DMS53 treated with DMSO at 0.1 percent for 48 hours (cell line): Measurements from ENCODE around the gene PRDX1.
A peak's percentile ranks its signal among the peaks of the same experiment; 100 is the strongest.
"Not testable (repeated sequence)": the region's sequence is repeated elsewhere in the genome, so short reads cannot be mapped to it uniquely, and the experiment has no call there.

ENCODE experiments used
- DNase-seq: peaks from one replicate; lab custom pipeline; 2025; ENCODE audit not compliant: unreplicated experiment; lab: John Stamatoyannopoulos, UW

PRDX1 gene

GRCh38 chr1:45536886-45537285 lies 15.2 kb upstream of the PRDX1 start:
- DNase-seq: no peak

- no peak for DNase-seq
These were observed 14.5 kb upstream of the PRDX1 start for GRCh38 chr1:45535988-45536766.

DNA sequence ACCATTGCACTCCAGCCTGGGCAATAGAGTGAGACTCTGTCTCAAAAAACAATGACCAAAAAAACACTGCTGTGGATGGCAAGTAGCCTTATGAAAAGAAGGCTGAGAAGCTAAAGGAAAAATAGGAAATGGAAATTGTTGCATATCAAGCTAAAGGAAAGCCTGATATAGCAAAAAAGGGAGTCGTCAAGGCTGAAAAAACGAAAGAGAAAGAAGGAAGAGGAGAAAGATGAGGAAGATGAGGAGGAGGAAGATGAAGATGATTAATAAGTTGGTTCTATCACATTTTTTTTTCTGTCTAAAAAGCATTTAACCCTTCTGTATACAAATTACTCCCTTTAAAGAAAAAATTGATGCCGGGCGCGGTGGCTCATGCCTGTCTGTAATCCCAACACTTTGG lies 10.2 kb upstream of the PRDX1 start:
- no peak for DNase-seq

GRCh38 chr1:45530632-45531135 lies 9.0 kb upstream of the PRDX1 start:
- no peak for DNase-seq

DNA sequence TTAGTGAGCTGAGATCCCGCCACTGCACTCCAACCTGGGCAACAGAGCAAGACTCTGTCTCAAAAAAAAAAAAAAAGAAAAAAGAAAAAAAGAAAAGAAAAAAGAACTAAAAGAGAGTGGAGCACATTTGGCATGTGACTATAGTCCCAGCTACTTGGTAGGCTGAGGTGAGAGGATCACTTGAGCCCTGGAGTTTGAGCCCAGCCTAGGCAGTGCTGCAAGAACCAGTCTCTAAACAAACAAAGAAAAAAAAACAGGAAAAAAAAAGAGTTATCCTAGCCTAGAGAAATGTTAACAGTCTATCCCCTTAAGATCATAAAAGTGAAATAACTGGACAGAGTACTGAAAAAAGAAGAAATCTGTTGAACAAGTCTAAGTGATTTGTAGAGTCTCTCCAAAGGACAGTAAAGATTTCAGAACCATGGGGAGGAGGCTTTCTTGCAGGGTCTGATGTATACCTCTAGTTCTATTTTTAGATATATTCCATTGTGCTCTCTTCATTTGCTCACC lies 4.5 kb upstream of the PRDX1 start:
- peak; percentile 66 for DNase-seq

- not testable (repeated sequence) for DNase-seq
These were observed 2.3 kb upstream of the PRDX1 start for GRCh38 chr1:45523975-45524374.

- DNase-seq: not testable (repeated sequence)
These were observed 1.8 kb upstream of the PRDX1 start for GRCh38 chr1:45523516-45523915.

- DNase-seq: no peak
These were observed 830 bp upstream of the PRDX1 start for GRCh38 chr1:45522324-45523104.

DNA sequence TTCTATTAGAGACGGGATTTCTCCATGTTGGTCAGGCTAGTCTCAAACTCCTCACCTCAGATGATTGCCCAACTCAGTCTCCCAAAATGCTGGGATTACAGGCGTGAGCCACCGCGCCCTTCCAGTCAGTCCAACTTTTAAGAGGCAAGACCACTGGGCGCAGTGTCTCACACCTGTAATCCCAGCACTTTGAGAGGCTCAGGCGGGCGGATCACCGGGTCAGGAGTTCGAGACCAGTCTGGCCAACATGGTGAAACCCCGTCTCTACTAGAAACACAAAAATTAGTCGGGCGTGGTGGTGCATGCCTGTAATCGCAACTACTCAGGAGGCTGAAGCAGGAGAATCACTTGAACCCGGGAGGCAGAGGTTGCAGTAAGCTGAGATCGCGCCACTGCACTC lies 1.9 kb downstream of the PRDX1 start:
- DNase-seq: not testable (repeated sequence)

DNA sequence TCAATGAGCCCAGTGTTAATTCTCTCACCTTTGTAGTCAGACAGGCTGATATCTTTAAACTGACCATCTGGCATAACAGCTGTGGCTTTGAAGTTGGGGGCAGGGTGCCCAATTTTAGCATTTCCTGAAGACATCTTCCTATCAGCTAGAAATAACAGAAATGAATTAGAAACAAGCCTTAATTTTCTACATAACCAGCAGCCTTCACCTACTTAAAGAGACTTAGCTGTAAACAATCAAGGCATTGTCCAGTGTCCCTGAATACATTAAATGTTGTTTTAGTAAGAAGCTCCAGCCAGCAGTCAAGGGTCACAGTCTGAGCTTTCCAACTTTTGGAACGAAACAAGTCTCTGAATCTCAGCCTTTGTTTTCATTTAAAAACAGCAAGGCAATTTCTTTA lies 2.8 kb downstream of the PRDX1 start:
- DNase-seq: no peak

DNA sequence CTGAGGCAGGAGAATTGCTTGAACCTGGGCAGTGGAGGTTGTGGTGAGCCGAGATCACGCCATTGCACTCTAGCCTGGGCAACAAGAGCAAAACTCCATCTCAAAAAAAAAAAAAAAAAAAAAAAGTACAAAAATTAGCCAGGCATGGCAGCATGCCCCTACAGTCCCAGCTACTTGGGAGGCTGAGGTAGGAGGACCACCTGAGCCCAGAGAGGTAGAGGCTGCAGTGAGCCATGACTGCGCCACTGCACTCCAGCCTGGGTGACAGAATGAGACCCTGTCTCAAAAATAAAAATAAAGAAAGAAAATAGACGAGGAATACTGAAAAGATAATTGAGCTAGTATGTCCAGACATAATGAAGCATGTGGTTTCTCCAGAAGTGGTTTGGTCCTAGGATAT lies 3.3 kb downstream of the PRDX1 start:
- not testable (repeated sequence) for DNase-seq

DNA sequence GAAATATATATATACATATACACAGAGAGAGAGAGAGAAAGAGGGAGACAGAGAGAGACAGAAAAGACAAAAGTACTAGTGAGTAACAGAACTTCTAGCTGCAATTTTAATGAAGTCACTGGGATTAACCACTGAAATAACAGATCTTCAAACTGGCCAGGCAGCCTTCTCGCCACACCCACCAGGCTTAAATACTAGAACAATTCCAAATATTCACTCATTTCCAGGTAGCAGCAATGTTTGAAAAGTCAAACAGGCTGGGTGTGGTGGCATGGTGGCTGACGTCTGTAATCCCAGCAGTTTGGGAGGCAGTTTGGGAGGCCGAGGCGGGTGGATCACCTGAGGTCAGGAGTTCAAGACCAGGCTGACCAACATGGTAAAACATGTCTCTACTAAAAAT lies 5.2 kb downstream of the PRDX1 start:
- no peak for DNase-seq

- DNase-seq: no peak
These were observed 5.6 kb downstream of the PRDX1 start for GRCh38 chr1:45516036-45516435.

DNA sequence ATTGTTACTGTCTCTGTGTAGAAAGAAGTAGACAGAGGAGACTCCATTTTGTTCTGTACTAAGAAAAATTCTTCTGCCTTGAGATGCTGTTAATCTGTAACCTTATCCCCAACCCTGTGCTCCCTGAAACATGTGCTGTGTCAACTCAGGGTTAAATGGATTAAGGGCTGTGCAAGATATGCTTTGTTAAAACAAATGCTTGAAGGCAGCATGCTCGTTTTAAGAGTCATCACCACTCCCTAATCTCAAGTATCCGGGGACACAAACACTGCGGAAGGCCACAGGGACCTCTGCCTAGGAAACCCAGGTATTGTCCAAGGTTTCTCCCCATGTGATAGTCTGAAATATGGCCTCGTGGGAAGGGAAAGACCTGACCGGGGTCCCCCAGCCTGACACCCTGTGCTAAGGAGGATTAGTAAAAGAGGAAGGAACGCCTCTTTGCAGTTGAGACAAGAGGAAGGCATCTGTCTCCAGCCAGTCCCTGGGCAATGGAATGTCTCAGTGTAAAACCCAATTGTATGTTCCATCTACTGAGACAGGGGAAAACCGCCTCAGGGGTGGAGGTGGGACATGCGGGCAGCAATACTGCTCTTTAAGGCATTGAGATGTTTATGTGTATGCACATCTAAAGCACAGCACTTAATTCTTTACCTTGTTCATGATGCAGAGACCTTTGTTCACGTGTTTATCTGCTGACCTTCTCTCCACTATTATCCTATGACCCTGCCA lies 8.0 kb downstream of the PRDX1 start:
- not testable (repeated sequence) for DNase-seq

DNA sequence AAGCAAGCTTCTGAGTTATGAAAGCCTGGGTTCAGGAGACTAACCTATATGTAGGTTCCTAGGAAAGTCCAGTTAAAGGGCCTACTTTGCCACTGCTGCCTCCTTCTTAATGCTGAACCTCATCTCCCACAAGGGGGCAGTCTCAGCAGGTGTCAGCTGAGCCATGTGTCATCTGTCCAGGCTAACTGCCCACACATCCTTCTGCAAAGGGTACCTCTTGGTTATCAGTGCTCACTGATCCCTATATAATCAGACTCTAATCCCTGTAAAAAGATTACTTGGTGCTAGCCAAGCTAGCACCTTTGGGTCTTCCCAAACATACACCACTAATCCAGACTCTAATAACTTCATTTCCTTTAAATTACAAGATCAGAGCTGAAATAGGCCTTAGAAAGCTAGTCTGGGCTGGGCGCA lies 9.0 kb downstream of the PRDX1 start:
- peak; percentile 75 for DNase-seq

DNA sequence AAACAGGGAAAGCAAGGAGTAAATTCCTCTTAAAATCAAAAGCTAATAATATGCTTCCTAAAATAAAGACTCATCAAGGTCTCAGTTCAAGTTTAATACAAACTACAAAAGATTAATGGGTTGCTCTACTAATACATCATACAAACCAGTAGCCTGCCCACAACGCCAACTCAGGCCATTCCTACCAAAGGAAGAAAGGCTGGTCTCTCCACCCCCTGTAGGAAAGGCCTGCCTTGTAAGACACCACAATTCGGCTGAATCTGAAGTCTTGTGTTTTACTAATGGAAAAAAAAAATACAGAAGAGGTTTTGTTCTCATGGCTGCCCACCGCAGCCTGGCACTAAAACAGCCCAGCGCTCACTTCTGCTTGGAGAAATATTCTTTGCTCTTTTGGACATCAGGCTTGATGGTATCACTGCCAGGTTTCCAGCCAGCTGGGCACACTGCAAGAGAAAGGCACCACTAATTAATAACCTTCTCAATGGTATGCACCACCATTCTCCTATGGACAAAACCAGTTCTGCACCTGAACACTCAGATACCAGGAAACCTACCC lies 10.6 kb downstream of the PRDX1 start:
- DNase-seq: no peak

DNA sequence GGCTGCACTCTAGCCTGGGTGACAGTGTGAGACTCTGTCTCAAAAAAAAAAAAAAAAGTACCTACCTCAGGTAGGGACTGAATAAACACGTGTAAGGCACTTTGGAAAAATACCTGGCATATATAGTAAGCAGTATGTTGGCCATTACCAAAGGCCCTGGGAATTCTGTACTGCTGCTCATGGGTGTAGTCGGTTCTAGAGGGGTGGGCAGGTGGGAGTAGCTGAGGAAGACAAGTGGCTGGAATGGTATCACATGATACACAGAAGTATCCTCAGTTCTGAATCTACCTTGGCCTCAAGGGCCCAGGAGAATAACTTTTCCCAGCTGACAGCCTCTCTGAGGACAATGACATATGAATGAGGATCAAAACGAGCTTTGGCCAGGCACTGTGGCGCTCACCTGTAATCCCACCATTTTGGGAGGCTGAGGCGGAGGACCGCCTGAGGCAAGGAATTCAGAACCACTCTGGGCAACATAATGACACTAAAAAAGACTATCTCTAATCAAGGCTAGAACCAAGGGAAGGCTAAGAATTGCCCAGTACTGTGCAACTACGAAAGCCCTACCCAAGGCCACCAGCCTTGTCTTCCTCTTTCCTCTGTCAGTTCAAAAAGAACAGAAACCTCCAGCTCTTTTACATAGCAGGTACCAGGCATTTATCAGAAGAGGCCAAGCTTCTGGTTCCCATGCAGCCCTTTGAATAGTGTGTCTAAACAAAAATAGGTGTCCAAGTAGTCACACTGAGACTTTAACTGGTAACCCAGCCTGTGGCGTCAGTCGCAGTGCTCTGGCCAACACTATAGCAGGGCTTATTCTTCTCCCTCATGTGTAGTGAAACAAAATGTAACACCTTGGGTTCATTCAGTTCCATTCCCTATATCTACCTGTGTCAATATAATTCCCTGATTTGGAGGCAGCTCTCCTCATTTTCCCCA lies 11.4 kb downstream of the PRDX1 start:
- no peak for DNase-seq

DNA sequence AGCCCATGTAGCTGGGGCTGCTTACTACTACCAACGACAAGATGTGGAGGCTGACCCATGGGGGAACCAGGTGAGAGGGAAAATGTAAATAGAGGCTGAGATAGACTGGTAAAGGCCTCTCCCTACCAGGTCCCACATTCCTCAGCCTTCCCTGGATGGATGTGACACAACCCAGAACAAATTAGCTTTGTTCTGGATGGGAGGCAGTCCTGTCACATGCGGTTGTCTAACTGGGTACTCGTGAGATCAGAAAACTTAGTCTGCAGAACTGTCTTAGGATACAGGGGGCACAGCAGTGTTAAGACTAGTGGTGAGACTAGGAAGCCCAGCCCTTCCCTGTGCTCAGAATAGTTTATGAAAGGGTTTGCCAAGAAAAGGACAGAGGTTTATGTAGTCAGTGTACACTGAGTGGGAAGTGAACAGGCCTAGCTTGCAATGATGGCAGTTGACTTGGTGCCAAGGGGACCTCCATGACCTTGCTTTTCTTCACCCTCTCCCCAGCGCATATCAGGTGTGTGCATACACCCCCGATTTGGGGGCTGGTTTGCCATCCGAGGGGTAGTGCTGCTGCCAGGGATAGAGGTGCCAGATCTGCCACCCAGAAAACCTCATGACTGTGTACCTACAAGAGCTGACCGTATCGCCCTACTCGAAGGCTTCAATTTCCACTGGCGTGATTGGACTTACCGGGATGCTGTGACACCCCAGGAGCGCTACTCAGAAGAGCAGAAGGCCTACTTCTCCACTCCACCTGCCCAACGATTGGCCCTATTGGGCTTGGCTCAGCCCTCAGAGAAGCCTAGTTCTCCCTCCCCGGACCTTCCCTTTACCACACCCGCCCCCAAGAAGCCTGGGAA lies 13.2 kb downstream of the PRDX1 start:
- DNase-seq: no peak

GRCh38 chr1:45507893-45508292 lies 13.8 kb downstream of the PRDX1 start:
- DNase-seq: no peak
